AG09319 (cell line): Measurements from ENCODE around the gene MYO5B.

Experiments
- DNase-seq: peaks from one replicate; pipeline ENCODE4 v3.0.0-alpha.2; 2010; ENCODE audit warnings: low read depth; ENCODE audit errors: extremely low read depth
- TF ChIP-seq, protein P1 (sequence below): IDR thresholded peaks from 2 replicates; pipeline ENCODE4 v1.5.1; 2011; ENCODE audit warnings: low read depth, mild to moderate bottlenecking, inconsistent platforms, low read length, moderate library complexity

MYO5B gene

DNA sequence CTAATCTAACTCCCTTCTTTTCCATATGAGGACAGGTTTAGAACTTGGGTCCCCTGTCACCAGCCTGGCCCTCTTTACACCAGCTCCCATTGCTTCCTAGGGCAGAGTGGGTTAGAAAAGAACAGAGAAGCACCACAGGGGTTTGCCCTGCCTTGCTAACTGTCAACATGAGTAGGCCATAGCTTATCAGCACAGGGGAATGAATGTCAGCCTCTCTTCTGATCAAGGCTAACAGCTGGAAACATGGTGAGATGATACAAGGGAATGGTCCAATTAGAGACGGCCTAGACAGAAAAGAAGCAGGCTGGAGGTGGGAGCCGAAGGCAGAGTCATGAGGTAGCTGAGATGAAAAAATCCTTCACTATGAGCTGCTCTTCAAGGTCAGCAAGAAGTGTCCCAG, 192.2 kb downstream of the MYO5B start:
- TF ChIP-seq, protein P1, sequence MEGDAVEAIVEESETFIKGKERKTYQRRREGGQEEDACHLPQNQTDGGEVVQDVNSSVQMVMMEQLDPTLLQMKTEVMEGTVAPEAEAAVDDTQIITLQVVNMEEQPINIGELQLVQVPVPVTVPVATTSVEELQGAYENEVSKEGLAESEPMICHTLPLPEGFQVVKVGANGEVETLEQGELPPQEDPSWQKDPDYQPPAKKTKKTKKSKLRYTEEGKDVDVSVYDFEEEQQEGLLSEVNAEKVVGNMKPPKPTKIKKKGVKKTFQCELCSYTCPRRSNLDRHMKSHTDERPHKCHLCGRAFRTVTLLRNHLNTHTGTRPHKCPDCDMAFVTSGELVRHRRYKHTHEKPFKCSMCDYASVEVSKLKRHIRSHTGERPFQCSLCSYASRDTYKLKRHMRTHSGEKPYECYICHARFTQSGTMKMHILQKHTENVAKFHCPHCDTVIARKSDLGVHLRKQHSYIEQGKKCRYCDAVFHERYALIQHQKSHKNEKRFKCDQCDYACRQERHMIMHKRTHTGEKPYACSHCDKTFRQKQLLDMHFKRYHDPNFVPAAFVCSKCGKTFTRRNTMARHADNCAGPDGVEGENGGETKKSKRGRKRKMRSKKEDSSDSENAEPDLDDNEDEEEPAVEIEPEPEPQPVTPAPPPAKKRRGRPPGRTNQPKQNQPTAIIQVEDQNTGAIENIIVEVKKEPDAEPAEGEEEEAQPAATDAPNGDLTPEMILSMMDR, result no peak
- DNase-seq, result no peak

DNA sequence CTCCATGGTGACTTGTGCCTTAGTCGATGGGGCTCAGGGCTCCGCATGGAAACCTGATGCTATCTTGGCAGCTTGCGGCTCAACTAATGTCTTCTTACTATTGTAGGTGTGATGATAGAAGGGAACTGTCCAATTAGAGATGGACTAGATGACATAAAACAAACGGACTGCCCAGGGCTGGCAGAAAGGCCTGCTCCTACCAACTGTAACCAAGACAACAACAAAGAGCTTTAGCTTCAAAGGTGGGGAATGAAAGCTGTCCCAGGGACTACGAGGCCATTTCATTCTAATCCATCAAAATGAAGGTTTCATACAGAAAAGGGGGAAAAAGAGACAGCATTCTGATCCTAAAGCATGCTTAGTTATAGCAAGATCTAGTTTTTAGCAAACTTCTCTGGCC, 194.7 kb downstream of the MYO5B start:
- TF ChIP-seq, protein P1, result no peak

DNA sequence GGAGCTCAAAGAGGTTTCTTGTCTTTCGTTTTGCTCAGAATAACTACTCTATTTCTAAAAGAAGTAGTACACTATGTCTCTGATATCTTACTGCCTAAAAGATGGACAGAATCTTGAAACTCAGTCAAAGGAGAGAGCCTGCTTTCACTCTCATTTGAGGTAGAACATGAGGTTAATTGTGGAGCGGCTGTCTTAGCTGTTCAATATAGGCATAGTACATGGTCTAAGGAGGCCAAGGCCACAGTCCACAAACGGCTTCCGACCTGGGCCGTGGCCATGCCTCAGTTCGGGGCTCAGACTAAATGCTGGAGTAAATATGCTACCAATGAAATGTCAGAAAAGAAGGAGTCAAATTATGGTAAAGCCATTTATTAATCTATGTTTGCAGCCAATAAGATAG, 195.8 kb downstream of the MYO5B start:
- TF ChIP-seq, protein P1, result no peak
- no peak for DNase-seq

More for the DNA sequence above, 194.7 kb downstream of the MYO5B start:
- no peak for DNase-seq

DNA sequence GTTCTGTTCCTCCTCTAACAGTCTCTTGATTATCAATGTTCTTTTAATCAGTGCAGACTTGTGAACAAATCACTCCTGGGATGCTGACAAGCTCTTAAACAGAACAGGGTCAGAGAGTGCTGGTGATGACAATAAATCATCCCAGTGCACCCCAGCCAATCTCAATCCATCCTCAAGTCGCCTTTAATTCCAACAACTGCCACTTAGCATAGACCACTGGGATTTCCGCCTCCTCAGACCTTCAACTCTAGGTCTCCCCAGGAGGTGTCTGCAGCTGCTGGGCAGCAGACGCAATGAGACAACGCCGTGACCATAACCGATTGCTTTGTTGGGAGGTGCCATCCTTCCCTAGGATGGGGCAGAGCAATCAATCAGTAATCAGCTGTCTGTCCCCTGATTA, 197.4 kb downstream of the MYO5B start:
- no peak for DNase-seq
- TF ChIP-seq, protein P1, result no peak

DNA sequence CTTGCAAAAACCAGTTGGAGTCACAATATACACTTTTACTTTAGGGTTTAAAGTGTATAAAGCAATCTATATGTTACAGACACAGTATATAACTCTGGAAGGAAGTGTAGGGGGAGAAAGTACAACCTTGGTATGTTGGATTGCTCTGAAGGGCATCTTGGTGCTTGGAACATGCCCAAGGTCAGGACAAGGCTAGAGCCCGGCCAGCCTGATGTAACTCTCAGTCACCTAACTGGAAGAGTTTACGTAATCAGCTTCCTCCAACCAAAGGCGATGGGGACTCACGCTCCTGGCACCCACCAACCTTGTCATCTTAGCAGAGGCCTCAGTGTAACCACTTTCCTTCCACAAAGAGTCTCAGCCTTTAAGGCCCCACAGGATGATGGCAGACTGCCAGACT, 200.5 kb downstream of the MYO5B start:
- no peak for DNase-seq
- TF ChIP-seq, protein P1, result no peak

DNA sequence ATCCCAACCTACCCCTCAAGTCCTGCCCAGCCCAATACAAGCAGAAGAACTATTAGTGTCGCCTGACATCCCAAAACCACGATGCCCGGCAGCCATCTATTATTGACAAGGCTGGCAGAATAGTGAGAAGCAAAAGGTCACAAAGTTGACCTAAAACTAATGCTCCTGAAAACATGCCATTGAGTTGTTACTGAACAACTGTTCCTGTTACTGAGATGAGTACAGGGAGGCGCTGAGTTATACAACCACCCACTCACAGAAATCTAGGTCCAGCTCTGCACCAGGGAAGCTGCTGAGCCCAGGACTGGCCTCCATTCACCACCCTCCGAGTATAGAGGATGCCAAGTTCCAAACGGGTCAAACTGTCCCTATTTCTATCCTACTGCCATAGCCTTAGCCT, 201.6 kb downstream of the MYO5B start:
- no peak for DNase-seq
- TF ChIP-seq, protein P1, result no peak

DNA sequence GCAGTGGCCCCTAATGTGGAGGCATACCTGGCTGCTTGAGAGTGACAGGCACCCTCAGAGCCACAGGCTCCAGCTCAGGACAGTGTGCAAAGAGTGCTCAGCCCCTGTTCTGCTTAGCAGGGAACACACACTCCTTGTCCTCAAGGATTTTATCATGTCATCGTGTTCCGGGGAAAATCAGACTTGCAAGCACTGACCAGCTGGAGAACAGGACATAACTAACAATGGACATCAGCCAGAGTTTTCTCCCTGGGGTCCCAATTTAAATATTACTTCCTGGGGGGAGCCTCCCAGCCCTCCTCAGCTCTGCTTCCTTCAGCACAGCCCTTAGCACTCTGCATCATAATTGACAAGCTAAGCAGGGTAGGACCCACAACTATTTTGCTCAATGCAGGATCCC, 206.2 kb downstream of the MYO5B start:
- DNase-seq, result no peak

More for the DNA sequence above, 206.2 kb downstream of the MYO5B start:
- TF ChIP-seq, protein P1, result no peak
